ENCODE results near the gene ORM2.

- TF ChIP-seq CTCF (IDR thresholded peaks at IDR 0.05) (no peak), POLR2A (IDR thresholded peaks at IDR 0.05) (no peak)
Measured at GRCh38 chr9:114378016-114378415, 48.3 kb downstream of the ORM2 start.
